HG02840 (cell line): ENCODE measurements around the gene BCAS1.

ENCODE experiments used
- ATAC-seq: cut with Tn5 transposase; IDR thresholded peaks from one replicate; pipeline ENCODE4 v1.9.1; 2021; ENCODE audit warnings: mild to moderate bottlenecking, moderate library complexity, moderate number of reproducible peaks; ENCODE audit not compliant: unreplicated experiment, low FRiP score

BCAS1 gene

DNA sequence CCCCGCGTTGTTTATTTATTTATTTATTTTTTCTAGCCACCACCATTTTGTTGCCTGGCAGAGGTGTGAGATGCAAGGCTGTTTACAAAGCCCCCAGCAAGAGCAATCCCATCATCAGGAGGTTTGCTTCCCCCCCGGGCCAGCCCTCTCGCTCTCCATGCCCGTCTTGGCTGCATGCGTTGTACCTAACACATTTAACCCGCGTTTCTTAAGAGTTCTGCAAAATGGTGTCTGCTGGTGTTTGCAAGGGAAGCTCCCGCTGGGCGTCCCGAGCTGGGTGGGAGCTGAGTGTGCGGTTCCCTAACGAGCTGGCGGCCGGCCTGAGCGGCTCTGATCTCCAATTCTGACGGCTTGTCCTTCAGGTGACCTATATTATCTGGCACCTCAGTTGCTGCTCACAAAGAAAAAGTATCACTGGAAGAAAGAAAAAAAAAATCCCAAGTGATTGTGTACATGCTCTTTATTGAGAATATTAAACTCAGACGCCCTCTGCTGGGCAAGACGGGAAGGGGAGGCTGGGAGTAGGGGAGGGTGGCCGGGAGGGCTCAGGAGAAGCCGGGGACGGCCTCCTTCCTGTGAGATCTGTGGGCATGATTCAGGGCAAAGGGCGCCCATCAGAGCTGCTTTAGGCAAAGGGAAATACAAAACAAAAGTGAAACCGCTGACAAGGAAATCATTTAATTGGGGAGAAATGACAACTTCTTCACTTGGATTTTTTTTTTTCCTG, 154.8 kb downstream of the BCAS1 start:
- no peak for ATAC-seq

DNA sequence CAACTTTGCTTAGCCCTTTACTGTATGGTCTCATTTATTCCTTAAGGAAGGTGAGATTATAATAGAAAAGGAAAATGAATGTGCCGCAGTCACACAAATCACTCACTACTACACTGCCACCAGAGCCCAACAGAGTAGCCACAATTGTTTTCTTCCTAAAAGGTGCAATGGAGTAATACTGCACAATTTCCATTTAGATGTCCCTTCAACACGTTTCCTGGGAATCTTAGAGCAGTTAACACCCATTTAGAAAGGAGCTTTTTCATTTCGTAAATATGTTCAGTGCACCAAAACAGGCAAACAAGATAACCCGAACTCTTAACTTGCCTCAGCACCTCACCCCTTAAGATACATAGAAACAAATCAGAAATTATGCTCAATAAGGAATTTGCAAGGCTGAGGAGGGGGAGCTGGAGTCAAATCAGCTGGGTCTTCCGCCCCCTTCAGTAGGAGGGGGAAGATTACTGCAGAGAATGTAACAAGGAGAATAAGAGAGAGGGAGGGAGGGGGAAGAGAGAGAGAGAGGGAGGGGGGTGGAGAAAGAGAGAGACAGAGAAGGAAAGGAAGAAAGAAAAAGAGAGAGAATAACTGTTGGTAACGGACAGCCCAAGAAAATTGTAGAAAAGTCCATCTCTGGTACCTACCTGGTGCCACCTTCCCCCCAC, 155.5 kb downstream of the BCAS1 start:
- no peak for ATAC-seq

DNA sequence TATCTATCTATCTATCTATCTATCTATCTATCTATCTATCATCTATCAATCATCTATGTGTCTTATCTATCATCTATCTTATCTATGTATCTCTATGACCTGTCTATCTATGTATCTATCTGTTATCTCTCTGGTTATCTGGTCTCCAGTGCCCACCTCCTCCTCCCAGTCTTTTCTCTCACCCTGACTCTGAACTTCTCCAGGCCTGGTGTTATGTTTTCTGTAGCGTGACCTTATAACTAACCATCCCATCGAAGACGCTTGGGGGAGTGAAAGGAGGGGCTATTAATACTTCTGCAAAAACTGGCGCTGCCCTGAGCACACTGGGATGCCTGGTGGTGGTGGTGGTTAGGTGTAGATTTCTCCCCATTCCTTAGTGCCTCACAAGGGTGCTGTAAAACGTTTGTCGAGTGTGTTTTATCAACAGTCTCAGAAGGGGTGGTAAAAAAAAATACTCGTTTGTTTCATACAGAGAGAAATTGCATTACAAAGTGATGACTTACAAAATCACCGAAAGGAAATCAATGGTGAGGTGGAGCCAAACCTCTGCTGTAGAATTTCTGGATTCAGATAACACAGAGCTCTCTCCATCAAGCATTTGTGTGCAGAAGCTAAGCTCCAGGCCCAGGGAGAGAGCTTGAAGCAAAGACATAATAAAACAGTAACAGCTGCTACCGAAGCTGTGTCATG, 156.2 kb downstream of the BCAS1 start:
- no peak for ATAC-seq

DNA sequence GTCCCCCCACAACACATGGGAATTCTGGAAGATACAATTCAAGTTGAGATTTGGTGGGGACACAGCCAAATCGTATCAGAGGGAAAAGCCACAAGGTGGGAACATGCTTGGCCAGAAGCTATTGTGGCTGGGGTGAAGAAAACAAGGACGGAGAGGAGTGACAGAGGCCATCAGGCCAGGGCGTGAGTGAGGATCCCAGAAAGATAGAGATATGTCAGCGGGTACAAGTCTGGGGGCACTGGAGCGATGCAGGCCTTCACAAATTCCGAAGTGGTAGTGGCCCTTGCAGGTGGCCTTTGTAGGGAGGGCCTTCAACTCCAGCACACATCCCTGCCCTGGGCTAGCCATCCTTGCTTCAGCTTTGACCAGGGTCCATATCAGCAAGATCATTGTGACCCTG, 159.1 kb downstream of the BCAS1 start:
- no peak for ATAC-seq

DNA sequence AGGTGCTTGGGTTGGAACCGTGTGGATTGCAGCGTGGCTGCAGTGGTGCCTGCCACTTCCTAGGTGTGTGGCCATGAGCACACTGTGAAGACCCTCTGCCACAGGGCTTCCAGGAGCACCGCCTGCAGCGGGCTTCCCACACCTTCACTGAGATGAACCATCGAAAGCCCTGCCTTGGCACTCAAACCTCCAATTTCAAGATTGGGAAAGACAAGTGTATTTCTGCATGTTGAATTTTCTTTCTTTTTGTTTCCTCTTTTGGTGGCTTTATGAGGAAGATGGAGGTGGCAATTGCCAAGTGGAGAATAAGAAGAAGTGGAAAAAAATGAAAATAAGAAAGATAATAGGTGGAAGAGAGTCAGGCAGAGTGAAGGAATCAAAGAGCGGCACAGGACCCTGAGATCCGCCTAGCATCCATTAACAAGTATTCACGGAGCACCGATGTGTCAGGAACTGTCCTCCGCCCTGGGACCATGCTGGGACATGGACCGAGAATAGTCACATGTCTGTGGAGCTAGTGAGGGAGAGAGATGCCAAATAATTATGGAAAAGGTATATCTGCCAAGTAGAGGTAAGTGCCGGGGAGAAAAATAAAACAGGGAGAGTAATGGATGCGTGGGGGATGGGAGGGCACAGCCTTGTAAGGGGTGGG, 159.9 kb downstream of the BCAS1 start:
- no peak for ATAC-seq

DNA sequence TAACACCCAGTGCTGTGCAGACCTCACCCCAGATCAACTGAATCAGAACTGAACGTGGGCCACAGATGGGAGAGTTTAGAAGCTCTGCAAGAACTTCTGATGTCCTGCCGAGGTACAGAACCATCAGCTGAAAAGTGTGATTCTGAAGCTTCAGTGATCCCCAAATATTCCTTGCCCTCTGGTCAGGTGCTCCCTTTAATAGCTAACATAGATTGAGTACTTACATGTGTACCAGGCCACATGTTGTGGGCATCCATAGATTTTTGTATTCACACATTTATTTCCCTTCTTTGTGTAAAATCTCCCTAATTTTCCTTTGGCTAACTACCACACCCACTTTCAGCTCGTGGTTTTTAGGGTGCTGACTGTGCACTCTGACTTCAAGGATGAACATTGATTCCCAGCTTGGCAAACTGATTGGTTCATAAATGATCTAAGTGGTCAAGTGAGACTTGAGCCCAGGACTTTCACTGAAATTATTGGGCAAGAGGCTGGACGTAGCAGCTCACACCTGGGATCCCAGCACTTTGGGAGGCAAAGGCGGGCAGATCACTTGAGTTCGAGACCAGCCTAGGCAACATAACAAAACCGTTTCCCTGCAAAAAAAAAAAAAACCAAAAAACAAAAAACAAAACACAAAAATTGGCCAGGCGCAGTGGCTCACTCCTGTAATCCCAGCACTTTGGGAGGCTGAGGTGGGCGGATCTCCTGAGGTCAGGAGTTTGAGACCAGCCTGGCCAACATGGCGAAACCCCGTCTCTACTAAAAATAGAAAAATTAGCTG, 162.2 kb downstream of the BCAS1 start:
- ATAC-seq, result no peak

DNA sequence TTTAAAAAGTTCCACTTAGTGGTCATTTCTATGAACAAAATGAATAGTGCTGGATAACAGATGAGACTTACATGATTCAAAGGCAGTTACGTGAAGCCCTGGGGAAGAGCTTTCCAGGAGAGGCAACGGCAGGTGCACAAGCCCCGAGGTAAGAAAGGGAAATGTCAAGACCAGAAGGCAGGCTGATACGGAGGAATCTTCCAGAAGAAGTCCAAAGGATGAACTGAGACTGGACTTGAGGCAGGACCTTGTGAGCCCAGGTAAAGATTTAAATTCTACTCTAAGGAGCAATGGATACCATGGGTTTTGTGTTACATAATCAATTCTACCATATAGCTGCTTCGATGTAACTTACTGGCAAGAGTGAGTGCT, 164.6 kb downstream of the BCAS1 start:
- ATAC-seq, result no peak

DNA sequence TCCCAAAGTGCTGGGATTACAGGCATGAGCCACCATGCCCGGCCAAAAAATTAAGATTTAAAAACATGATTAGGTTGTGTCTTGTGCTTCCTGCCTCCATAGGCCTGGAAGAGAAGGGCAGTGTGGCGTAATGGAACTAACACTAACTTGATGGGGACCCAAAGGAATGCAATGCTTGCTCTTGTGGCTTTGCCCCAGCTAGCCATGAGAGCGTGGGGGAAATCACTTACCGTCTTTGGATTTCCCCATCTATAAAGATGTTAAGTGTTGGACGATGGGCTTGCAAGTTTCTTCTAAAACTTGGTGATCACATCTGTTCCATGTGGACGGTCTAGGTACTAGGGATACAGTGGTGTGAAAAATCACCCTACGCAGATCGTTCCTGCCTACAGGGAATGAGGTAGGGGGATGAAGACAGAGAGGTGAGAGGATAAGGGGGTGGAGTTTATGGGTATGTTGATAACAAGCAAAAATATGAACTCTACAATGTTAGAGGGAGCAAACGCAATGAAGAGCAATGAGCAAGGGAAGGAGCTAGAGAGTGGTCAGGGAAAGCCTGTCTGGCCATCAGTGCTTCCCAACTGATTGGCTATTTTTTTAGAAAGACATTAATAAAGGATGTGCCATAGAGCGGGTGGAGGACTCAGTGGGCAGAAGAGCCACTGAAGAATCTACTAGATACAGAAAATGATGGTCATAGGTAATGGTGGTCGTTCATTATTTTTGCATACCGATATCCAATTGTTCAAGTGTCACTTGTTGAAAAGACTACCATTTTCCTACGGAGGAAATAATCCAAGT, 165.2 kb downstream of the BCAS1 start:
- ATAC-seq, result no peak

DNA sequence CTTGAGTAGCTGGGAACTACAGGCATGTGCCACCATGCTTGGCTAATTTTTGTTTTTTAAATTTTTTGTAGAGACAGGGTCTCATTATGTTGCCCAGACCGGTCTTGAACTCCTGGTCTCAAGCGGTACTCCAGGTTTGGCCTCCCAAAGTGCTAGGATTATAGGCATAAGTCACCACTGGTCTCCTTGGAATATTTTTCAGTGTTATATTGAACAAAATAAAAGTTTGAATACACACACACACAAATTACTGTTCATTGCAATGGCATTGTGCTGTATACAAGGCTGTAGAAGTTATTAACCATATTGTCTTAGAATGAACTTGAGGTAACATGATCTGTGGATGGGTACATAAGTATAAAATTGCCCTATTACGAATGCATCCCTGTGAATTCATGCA, 166.1 kb downstream of the BCAS1 start:
- no peak for ATAC-seq

DNA sequence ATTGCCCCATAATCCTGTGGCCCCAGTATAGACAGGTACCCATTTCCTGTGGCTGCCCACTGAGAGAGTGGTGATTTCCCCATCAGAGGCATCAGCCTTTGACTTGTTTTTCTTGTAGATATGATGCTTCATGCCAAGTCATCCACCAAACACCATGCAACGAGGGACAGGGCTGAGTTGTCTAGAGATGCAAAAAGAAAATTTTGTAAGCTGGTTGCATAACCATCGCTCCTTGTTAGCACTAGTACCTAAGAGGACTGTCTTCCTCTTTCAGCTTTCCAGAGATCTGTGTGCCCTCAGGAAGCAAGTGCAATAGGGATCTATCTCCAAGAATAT, 166.8 kb downstream of the BCAS1 start:
- no peak for ATAC-seq

DNA sequence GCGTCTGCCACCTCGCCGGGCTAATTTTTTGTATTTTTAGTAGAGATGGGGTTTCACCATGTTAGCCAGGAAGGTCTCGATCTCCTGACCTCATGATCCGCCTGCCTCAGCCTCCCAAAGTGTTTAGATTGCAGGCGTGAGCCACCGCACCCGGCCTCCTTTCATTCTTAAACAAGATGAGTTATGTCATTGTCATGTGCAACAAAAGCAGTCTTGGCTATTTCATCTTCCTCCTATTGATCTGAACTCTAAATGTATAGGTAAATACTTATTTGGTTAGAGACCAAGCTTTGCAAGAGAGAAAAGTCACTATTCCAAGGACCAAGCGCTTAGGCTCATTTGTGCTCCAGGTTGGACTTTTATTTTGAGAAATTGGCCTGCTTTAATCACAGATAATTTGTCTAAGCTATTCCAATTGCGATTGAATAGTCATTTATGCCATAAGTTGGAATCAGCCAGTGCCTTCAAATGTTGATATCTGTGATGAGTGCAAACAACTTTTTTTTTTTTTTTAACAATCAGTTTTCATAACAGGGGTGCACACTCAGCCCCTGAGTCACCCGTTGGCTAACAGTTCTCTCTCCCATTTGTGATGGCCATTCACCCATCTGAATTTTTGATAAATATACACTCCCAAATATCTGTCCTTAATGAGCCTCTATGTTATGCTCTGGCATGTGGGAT, 167.3 kb downstream of the BCAS1 start:
- no peak for ATAC-seq

DNA sequence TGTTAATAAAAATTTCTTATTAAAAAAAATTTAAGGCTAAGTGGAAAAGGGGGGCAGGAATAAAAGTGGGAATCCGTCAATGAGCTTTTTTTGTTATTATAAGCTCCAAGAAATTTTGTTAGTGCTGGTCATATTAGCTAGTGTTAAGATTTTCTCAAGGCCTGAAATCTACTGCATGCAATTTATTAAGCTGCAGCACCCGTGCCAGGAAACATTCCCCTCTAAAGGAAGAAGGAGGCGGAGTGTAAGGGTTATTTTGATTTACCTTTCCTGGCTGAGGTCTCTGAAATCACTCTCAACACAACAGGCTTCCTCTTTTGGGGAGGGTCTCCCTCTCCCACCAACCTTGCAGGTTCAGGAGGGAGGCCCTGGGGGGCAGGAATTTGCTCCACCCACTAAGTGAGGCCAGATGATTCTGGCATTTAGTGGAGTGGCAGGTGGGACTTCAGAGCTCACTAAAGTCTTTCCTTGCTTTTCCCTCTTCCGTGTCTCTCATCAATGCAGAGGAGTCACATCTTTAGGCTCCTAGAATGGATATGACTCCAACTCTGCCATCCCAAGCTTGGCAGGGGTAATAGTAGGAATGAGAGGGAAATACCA, 168.8 kb downstream of the BCAS1 start:
- ATAC-seq, result no peak

DNA sequence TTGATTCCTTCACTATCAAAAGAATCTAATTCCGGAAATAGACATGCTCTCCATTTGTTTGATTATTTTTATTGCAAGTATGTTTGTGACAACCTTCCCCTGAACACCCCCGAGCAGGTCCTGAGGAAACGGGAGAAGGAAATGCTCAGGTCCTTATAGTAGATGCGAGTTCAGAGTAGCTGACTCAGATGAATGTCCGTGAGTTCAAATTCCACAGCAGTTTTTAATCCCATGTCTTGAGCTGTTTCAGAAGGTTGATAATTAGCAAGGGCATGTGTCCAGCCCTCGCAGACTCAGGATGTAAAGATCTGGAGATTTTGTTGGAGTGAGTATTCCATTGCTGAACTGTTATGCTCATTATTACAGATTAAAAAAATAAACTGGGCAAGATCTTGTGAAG, 169.3 kb downstream of the BCAS1 start:
- no peak for ATAC-seq

DNA sequence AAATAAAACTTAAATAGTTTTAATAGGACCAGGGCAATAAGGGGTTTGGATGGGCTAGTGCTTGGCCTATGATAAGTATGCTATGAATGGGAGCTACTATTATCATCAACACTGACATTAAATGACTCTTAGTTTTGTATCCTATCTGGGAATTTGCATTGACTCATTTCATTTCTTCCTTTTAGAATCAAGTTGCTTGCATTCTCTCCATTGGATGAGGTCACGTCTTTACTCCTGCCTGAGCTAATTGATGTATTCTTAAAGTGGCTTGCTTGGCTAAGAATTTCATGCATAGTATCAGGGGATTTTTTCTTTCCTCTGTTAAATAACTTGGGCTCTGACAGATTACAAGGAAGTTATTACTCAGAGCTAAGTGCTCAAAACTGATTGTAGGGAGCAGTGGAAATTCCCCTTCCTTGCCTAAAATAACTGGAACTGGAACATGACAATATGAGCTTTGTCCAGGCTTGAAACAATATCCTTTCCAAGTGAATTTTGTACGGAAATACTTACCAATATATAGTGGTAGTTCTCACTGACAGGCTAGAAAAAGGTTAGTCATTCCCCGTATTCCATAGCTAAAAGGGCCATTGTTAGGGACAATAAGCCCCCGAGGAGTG, 169.9 kb downstream of the BCAS1 start:
- ATAC-seq, result no peak

DNA sequence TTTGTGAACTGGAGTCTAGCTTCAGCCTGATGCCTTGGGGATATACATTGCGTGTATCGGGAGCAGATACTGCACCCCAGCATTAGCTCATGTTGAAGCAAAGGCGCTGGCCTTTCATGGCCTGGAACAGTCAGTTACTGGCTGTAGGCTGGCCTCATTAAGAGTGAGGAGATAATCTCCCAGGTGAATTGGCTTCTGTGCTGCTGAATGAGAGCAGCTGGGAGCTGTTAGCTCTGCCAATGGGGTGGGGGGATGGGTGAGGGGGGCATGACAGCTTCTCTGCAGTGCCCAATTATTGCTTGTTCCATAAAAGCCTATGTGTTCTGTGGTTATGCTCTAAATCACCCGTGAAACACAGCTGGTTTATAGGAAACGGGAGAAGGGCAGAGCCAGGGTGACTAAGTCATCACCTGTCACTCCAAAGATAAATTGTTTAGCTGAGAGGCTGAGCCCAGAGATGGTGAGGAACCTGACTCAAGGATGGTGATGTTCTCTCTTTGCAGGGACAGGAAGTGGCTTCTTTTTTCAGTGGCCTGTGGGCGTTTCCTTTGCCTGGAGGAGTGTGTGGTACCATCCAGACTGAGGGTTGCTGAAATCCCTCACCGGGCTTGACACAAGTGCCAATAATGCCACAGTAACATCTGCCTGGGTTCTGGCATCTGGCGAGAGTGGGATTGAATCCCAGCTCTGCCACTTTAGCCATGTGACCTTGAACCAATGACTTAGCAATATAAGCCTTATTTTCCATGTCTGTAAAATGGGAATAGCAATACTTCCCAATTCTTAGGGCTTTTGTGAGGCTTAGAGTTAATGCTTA, 170.8 kb downstream of the BCAS1 start:
- no peak for ATAC-seq

DNA sequence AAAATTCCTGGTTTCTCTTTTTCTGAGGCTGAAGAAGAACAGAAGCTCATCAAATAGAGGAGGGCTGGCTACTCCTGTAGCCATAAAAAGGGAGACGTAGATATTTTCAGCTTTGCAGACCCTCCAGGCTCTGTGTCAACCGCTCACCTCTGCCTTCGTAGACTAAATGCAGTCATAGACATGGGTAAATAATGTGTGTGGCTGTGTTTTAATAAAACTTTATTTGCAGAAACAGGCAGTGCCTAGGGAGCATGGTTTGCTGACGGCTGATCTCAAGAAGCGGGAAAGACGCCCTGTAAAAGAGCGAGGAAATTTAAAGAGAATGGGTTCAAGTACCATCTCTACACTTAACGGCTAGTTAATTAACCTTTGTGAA, 171.8 kb downstream of the BCAS1 start:
- ATAC-seq, result no peak

DNA sequence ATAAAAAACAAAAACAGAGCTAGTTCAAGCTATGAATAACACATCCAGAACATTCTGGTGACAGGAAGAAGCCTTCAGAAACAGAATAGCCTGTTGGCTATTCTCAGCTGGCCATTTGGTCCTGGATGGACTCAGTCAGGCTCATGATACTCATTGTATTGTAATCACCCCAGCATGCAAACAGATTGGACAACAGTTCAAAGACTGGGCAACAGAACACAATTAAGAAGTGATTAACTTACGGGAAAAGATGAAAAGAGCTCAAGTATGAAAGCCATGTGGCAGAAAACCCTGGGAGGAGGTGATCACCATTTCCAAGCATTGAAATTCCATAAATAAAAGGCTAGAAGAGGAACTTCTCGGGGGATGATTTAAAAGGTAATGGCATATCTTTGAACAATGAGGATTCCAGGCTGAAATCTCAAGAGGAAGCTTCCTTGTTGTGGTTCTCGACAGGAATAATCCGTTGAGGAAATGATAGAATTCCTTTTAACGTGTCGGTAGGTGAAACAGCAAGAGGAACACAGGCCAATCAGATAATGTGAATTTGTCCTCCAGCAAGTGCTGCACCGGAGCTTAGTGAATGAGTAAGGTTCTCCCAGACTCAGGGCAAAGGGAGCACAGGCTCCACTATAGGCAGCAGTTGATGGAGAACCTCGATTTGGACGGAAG, 172.4 kb downstream of the BCAS1 start:
- ATAC-seq, result no peak
